HL-60 (cell line): ENCODE results near the gene TTC39A.

Source experiments
- DNase-seq, 2 experiments: peaks; one replicate each; pipeline ENCODE4 v3.0.0-alpha.2; 2010 to 2020; ENCODE audit warnings: low read depth in 1 of 2, low spot score in 1 of 2
- H3K27ac ChIP-seq: fragments of 250-450 bp; sonication (Bioruptor Pico); replicated peaks from 2 replicates; pipeline ENCODE4 v1.5.1; 2020; ENCODE audit warnings: mild to moderate bottlenecking, moderate library complexity
- H3K27me3 ChIP-seq: fragments of 250-450 bp; sonication (Bioruptor Pico); 2 replicates; pipeline ENCODE4 v1.5.1; 2021; ENCODE audit warnings: mild to moderate bottlenecking, moderate library complexity; ENCODE audit not compliant: insufficient read depth, poor library complexity, severe bottlenecking
- H3K4me3 ChIP-seq: replicated peaks from 2 replicates; pipeline ENCODE4 v1.5.1; 2011; ENCODE audit warnings: mild to moderate bottlenecking, control low read depth, low read length; ENCODE audit not compliant: insufficient read depth
- GABPA ChIP-seq: IDR thresholded peaks from 2 replicates; pipeline ENCODE4 v1.6.1; 2012; ENCODE audit warnings: low read depth
- POLR2AphosphoS5 ChIP-seq: IDR thresholded peaks from 2 replicates; pipeline ENCODE4 v1.6.1; 2012; ENCODE audit warnings: low read depth
- SPI1 ChIP-seq: IDR thresholded peaks from 2 replicates; pipeline ENCODE4 v1.6.1; 2012; ENCODE audit warnings: low read depth, mild to moderate bottlenecking, borderline replicate concordance
- TF ChIP-seq, protein P1 (sequence below): IDR thresholded peaks from one replicate; pipeline ENCODE4 v1.5.1; 2011; ENCODE audit warnings: low read length, control low read depth, inconsistent platforms; ENCODE audit not compliant: insufficient read depth
- TF ChIP-seq, protein P2 (sequence below): IDR thresholded peaks from 2 replicates; pipeline ENCODE4 v1.6.1; 2012; ENCODE audit warnings: low read depth; ENCODE audit not compliant: insufficient replicate concordance

Gene TTC39A

DNA sequence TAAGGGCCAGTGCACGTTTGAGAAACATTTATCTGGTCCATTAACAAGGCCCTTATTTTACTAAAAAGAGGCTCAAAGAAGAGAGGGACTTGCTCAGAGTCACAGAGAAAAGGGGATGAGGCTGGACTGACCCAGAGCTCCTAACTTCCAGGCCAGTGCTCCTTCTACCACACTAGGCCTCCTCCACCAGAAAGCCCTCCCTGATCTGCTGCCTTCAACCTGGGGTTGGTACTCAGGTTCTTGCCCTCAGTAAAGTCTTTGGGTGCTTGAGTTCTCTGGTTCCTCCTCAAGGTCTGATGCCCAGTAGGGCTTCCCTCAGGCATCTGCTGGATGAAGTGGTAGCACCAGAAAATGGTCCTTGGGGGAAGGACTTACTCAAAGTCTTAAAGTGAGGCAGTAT lies 26.0 kb downstream of the TTC39A start:
- DNase-seq = no peak
- Histone ChIP-seq H3K27me3 (no peaks in the 10 kb centered on the region), H3K4me3 (no peak overlapping the region), H3K27ac (no peak overlapping the region)
- TF ChIP-seq, protein P1, sequence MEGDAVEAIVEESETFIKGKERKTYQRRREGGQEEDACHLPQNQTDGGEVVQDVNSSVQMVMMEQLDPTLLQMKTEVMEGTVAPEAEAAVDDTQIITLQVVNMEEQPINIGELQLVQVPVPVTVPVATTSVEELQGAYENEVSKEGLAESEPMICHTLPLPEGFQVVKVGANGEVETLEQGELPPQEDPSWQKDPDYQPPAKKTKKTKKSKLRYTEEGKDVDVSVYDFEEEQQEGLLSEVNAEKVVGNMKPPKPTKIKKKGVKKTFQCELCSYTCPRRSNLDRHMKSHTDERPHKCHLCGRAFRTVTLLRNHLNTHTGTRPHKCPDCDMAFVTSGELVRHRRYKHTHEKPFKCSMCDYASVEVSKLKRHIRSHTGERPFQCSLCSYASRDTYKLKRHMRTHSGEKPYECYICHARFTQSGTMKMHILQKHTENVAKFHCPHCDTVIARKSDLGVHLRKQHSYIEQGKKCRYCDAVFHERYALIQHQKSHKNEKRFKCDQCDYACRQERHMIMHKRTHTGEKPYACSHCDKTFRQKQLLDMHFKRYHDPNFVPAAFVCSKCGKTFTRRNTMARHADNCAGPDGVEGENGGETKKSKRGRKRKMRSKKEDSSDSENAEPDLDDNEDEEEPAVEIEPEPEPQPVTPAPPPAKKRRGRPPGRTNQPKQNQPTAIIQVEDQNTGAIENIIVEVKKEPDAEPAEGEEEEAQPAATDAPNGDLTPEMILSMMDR = no peak
- no peak for TF ChIP-seq GABPA
- TF ChIP-seq SPI1 = no peak
- no peak for TF ChIP-seq POLR2AphosphoS5
- TF ChIP-seq, protein P2, sequence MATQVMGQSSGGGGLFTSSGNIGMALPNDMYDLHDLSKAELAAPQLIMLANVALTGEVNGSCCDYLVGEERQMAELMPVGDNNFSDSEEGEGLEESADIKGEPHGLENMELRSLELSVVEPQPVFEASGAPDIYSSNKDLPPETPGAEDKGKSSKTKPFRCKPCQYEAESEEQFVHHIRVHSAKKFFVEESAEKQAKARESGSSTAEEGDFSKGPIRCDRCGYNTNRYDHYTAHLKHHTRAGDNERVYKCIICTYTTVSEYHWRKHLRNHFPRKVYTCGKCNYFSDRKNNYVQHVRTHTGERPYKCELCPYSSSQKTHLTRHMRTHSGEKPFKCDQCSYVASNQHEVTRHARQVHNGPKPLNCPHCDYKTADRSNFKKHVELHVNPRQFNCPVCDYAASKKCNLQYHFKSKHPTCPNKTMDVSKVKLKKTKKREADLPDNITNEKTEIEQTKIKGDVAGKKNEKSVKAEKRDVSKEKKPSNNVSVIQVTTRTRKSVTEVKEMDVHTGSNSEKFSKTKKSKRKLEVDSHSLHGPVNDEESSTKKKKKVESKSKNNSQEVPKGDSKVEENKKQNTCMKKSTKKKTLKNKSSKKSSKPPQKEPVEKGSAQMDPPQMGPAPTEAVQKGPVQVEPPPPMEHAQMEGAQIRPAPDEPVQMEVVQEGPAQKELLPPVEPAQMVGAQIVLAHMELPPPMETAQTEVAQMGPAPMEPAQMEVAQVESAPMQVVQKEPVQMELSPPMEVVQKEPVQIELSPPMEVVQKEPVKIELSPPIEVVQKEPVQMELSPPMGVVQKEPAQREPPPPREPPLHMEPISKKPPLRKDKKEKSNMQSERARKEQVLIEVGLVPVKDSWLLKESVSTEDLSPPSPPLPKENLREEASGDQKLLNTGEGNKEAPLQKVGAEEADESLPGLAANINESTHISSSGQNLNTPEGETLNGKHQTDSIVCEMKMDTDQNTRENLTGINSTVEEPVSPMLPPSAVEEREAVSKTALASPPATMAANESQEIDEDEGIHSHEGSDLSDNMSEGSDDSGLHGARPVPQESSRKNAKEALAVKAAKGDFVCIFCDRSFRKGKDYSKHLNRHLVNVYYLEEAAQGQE = no peak

DNA sequence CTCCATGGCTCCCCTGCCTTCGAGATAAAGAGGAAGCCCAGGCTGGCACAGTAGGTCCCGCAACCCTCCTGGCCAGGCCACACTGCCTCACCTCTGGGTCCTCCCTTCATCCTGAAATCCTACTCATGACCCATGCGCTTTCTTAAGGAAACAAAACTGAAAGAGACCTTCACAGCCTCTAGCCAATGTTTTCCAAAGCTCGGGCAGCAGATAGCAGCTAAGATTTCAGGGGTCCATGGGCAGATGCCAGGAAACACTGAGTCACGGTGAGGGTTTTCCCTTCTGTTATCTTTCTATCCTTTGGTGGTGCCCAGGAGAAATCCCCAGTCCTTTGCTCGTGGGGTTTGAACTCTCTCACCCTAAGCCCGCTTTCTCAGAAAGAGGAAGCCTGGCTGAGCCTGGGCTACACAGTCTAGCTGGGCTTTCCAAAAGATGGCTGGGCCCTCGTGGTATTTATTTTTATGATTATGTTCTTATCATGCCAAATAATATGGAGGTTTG lies 26.6 kb downstream of the TTC39A start:
- DNase-seq = no peak
- Histone ChIP-seq H3K4me3 (no peak overlapping the region), H3K27ac (no peak overlapping the region), H3K27me3 (no peaks in the 10 kb centered on the region)
- TF ChIP-seq POLR2AphosphoS5 = no peak
- TF ChIP-seq GABPA = no peak
- TF ChIP-seq, protein P1 = no peak
- peak; percentile 92 for TF ChIP-seq SPI1
- TF ChIP-seq, protein P2 = no peak

DNA sequence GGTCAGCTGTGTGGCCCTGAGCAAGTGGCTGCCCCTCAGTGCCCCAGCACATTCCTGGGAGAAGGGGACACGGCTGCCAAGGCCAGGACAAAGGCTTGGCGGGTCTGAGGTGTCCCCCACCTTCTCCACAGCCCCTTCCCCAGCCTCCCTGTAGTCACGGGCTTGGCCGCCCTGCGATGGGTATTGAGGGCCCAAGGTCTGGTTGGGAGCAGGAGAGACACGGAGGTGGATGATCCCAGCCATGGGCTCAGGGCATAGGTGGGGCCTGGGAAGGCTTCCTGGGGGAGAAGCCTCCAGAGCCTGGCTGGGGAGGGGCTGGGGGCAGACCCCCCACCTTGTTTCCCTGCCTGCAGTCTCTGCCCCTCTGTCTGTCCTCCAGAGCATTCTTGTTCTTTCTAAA lies 27.0 kb downstream of the TTC39A start:
- H3K27me3 ChIP-seq = no peaks in the 10 kb centered on the region
- no peak overlapping the region for H3K27ac ChIP-seq
- TF ChIP-seq, protein P2 = no peak
- TF ChIP-seq POLR2AphosphoS5 (no peak), GABPA (no peak), SPI1 (no peak)
- TF ChIP-seq, protein P1 = no peak
- H3K4me3 ChIP-seq = no peak overlapping the region
- DNase-seq = no peak
